ENCODE data around the gene NKD1.

NKD1 gene

DNA sequence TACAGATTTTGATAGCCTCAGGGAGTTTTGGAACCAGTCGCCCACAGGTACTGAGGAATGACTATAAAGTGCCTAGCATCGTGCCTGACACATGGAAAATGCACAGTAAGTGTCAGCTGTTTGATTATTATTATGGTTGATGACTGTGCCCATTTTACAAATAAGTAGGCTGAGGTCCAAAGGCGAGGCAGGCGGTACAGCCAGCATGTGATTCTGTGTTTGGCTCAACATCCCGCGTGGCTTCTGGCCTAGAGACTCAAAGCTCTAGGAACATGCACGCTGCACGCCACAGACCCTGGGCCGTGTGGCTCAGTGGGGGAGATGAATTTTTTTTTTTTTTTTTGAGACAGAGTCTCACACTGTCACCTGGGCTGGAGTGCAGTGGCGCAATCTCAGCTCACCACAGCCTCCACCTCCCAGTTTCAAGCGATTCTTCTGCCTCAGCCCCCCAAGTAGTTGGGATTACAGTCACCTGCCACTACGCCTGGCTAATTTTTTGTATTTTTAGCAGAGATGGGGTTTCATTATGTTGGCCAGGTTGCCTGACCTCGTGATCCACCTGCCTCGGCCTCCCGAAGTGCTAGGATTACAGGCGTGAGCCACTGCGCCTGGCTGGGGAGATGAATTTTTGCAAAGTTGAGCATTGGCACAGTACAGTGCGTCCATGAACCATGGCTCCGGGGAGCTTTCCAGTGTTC is 57.7 kb downstream of the NKD1 start:
- TF ChIP-seq, protein P1, sequence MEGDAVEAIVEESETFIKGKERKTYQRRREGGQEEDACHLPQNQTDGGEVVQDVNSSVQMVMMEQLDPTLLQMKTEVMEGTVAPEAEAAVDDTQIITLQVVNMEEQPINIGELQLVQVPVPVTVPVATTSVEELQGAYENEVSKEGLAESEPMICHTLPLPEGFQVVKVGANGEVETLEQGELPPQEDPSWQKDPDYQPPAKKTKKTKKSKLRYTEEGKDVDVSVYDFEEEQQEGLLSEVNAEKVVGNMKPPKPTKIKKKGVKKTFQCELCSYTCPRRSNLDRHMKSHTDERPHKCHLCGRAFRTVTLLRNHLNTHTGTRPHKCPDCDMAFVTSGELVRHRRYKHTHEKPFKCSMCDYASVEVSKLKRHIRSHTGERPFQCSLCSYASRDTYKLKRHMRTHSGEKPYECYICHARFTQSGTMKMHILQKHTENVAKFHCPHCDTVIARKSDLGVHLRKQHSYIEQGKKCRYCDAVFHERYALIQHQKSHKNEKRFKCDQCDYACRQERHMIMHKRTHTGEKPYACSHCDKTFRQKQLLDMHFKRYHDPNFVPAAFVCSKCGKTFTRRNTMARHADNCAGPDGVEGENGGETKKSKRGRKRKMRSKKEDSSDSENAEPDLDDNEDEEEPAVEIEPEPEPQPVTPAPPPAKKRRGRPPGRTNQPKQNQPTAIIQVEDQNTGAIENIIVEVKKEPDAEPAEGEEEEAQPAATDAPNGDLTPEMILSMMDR (IDR thresholded peaks at IDR 0.05; ENCODE audit: control insufficient read depth, insufficient read depth, low read depth, low read length, missing control alignments), result no peak
- no peak for DNase-seq (ENCODE audit: low read depth)
- H3K4me3 ChIP-seq (ENCODE audit: control insufficient read depth, low read depth, low read length), result no peak overlapping the region

DNA sequence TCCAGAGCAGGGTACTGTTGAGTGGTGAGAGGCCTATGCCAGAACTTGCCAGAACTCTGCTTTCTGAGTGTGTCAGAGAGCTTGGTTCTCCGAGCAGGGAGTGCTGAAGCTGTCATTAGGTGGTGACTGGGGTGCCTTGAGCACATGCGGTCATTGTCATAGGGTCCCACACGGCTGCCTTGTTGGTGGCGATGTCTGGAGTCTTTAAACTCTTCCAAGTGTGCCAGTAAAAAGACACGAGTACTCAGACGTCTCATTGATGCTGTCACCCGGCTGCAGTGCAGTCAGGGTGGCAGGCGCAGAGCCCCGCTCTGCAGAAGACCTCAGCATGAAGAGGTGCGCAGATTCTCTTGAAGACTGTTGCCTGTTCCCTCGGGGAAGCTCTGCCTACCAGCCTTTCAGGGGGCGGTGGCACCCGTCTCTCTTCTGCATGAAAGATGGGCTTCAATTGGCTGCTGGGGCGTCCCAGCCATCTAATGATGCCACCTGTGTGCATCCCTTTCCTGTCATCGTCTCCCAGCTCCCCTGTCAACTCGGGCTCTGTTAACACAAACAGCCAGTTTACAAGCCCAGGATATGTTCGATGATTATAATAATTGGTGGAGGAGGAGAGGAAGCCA is 58.3 kb downstream of the NKD1 start:
- H3K4me3 ChIP-seq (ENCODE audit: control insufficient read depth, low read depth, low read length), result no peak overlapping the region
- no peak for DNase-seq (ENCODE audit: low read depth)

DNA sequence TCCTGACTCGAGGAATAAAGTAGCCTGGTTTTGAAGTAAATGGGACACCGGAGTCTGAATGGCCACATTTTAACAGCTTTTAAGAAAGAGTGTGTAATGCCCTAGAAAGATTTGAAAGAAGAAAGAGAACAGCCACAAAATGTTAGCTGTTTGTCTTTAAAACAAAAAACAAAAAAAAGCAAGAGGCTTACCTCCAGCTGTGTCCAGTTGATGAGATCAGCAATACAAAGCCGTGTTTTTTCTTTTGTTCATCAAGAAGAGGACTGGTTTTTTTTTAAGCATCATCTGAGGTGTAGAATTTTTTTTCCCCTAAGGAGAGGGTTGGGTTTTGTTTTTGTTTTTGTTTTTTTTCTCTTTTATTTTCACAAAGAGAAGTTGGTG is 58.8 kb downstream of the NKD1 start:
- TF ChIP-seq, protein P1 (IDR thresholded peaks at IDR 0.05; ENCODE audit: control insufficient read depth, insufficient read depth, low read depth, low read length, missing control alignments), result no peak
- DNase-seq (ENCODE audit: low read depth), result no peak
- no peak overlapping the region for H3K4me3 ChIP-seq (ENCODE audit: control insufficient read depth, low read depth, low read length)

More for the DNA sequence above, 58.3 kb downstream of the NKD1 start:
- TF ChIP-seq, protein P1 (IDR thresholded peaks at IDR 0.05; ENCODE audit: control insufficient read depth, insufficient read depth, low read depth, low read length, missing control alignments), result no peak

DNA sequence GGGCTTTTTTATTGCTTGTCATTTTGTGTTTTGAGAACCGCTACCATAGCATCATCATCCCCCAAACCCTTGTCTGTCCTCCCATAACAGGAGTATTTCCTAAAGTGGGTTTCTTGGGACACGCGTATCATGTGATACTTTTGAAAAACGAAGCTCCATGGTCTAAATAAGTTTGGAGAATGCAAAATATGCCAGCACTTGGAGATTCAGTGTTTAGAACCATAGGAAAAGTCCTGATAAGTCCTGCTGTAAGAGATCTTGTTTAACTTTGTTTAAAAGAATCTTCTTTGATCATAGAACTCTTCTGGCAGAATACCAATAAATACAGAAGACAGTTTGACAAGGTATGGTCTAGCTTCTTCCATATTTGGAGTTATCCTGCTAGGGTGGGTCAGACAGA is 59.3 kb downstream of the NKD1 start:
- no peak for DNase-seq (ENCODE audit: low read depth)
- TF ChIP-seq, protein P1 (IDR thresholded peaks at IDR 0.05; ENCODE audit: control insufficient read depth, insufficient read depth, low read depth, low read length, missing control alignments), result no peak
- no peak overlapping the region for H3K4me3 ChIP-seq (ENCODE audit: control insufficient read depth, low read depth, low read length)

DNA sequence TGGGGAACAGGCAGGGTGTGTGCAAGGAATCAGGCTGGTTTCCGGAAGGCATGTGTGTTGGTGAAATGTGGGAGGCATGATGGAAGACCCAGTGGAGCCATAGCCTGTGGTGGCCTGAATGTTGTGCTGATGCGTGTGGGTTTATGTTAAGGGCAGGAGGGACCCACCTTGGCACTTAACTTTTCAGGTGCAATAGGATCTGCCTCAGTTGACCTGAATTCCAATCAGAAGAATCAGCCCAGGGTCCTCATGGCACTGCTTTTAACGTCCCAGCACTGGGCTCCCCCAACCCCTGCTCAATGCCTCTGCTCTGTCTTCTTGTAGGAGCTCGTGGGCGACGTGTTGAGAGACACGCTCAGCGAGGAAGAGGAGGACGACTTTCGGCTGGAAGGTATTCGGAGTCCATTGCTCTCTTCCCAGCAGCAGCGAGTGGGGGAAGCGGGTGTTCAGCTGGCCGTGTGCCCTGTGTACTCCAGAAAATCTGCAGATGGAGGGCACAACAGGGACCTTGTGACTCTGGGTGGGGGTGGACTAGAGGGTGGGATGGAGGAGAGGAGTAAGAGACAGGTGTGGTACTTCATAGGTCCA is 59.9 kb downstream of the NKD1 start:
- no peak overlapping the region for H3K4me3 ChIP-seq (ENCODE audit: control insufficient read depth, low read depth, low read length)
- DNase-seq (ENCODE audit: low read depth), result no peak
- TF ChIP-seq, protein P1 (IDR thresholded peaks at IDR 0.05; ENCODE audit: control insufficient read depth, insufficient read depth, low read depth, low read length, missing control alignments), result no peak

DNA sequence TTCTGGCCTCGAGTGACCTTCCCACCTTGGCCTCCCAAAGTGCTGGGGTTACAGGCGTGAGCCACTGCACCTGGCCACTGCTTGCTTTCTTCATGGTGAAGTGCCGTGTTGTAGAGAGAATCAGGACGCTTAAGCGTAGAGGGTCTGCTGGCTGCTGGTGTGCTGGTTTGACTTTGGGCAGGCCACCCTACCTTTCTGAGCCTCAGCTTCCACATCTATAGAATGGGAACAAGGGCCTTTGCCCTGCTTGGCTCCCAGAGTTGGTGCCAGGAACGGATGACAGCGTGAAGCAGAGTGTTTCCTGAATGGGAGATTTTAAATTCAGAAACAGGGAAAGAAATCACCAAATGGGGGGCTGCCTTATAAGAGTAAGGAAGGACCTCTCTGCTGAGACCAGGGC is 60.9 kb downstream of the NKD1 start:
- H3K4me3 ChIP-seq (ENCODE audit: control insufficient read depth, low read depth, low read length), result no peak overlapping the region
- DNase-seq (ENCODE audit: low read depth), result no peak
- TF ChIP-seq, protein P1 (IDR thresholded peaks at IDR 0.05; ENCODE audit: control insufficient read depth, insufficient read depth, low read depth, low read length, missing control alignments), result no peak

All from AG09309 (cell line).